Mucosa of descending colon (tissue), 3 donors: ENCODE measurements around the gene RFX7. TPM values are rescaled to one million over a fixed set of nuclear protein-coding genes. Genes with fewer than 3 reads are reported as not detected.

Experiments used
- ATAC-seq: fragments of 200-7000 bp; cut with Tn5 transposase; one replicate; pipeline ENCODE4 v1.9.1; 2020; ENCODE audit warnings: mild to moderate bottlenecking, moderate library complexity
- DNase-seq, 3 donors: peaks; one replicate each; pipeline ENCODE4 v3.0.0-alpha.2; 2020
- H3K36me3 ChIP-seq: fragments of 200-600 bp; one replicate; pipeline ENCODE4 v1.8.0; 2021; ENCODE audit warnings: low read depth, mild to moderate bottlenecking
- H3K4me1 ChIP-seq: fragments of 200-600 bp; one replicate; pipeline ENCODE4 v1.8.0; 2021; ENCODE audit warnings: low read depth, mild to moderate bottlenecking
- H3K4me3 ChIP-seq: fragments of 200-600 bp; one replicate; pipeline ENCODE4 v1.8.0; 2021; ENCODE audit warnings: mild to moderate bottlenecking
- H3K9me3 ChIP-seq: fragments of 200-600 bp; one replicate; pipeline ENCODE4 v1.8.0; 2021; ENCODE audit warnings: mild to moderate bottlenecking
- intact Hi-C, 2 donors: fragments of 100-400 bp; cut with DNase I in 1 of 2; cut with micrococcal nuclease in 1 of 2; formaldehyde crosslinking; loops; one replicate each; pipeline versions ENCODE4 v1.11.0 to v1.11.1; 2022; cut with DNase I, micrococcal nuclease
- total RNA-seq, 3 donors: library from RNA; stranded (reverse); fragmentation: NEBNext Ultra II Directional in 2 of 3; extraction: Animal tissue kit (Norgen Biotek cat#: 25700) in 2 of 3; gene quantifications; one replicate each; pipeline versions ENCODE4 v1.2.1 to v1.2.4, GENCODE V29; 2021 to 2023
- TF ChIP-seq, protein P1 (sequence below): fragments of 200-600 bp; IDR thresholded peaks from one replicate; pipeline ENCODE4 v1.8.0; 2022; ENCODE audit warnings: antibody characterized with exemption, mild to moderate bottlenecking
- donor health status: DM: no; HTN: no; CAD: no; lungs with moderate emphysema.
- donor health status: DM: no; HTN: no; CAD: no.
- donor health status: DM: no; HTN: yes; CAD: no.

The RFX7 gene
- total RNA-seq, 3 donors from 2014 or later: 12.0 to 12.9 (median 12.1) TPM

- Histone ChIP-seq H3K4me3 (no peak overlapping the region), H3K4me1 (no peaks in the 10 kb centered on the region), H3K36me3 (no peaks in the 10 kb centered on the region), H3K9me3 (no peaks in the 10 kb centered on the region)
- intact Hi-C loops: no loop called here
- ATAC-seq (no peak), DNase-seq (no peak)
- TF ChIP-seq, protein P1, sequence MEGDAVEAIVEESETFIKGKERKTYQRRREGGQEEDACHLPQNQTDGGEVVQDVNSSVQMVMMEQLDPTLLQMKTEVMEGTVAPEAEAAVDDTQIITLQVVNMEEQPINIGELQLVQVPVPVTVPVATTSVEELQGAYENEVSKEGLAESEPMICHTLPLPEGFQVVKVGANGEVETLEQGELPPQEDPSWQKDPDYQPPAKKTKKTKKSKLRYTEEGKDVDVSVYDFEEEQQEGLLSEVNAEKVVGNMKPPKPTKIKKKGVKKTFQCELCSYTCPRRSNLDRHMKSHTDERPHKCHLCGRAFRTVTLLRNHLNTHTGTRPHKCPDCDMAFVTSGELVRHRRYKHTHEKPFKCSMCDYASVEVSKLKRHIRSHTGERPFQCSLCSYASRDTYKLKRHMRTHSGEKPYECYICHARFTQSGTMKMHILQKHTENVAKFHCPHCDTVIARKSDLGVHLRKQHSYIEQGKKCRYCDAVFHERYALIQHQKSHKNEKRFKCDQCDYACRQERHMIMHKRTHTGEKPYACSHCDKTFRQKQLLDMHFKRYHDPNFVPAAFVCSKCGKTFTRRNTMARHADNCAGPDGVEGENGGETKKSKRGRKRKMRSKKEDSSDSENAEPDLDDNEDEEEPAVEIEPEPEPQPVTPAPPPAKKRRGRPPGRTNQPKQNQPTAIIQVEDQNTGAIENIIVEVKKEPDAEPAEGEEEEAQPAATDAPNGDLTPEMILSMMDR: no peak
Measured at GRCh38 chr15:56202701-56203100, 41.0 kb downstream of the RFX7 start.

DNA sequence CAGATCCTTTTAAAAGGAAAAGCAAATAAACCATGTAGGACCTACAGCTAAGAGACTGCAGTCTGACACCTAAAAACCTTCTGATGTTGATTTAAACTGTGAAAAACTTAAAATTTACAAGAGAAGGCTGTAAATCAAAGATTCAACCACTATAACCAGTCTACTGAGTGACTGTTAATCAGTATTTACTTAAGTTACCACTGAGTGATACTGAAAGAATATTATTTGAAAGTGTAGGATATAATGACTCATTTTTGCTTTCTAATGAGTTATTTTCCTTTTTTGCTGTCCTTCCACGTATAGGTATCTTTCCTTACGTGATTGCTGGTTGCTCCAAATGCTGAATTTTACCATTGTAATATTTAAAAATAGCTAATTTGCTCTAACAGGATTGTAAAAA is 44.6 kb downstream of the RFX7 start:
- Histone ChIP-seq H3K36me3 (no peaks in the 10 kb centered on the region), H3K4me1 (no peaks in the 10 kb centered on the region), H3K4me3 (no peak overlapping the region), H3K9me3 (no peaks in the 10 kb centered on the region)
- no peak for ATAC-seq
- intact Hi-C loops: no loop called here
- TF ChIP-seq, protein P1: no peak
- DNase-seq: no peak

GRCh38 chr15:56194035-56194434 is 49.6 kb downstream of the RFX7 start:
- no peaks in the 10 kb centered on the region for H3K9me3 ChIP-seq
- TF ChIP-seq, protein P1: no peak
- DNase-seq: no peak
- intact Hi-C loops: no loop called here
- H3K36me3 ChIP-seq: no peaks in the 10 kb centered on the region
- no peaks in the 10 kb centered on the region for H3K4me1 ChIP-seq
- ATAC-seq: no peak
- no peak overlapping the region for H3K4me3 ChIP-seq

- no peak for DNase-seq
- intact Hi-C loops: no loop called here
- no peaks in the 10 kb centered on the region for H3K4me1 ChIP-seq
Measured at GRCh38 chr15:56192659-56193442, 50.8 kb downstream of the RFX7 start.

DNA sequence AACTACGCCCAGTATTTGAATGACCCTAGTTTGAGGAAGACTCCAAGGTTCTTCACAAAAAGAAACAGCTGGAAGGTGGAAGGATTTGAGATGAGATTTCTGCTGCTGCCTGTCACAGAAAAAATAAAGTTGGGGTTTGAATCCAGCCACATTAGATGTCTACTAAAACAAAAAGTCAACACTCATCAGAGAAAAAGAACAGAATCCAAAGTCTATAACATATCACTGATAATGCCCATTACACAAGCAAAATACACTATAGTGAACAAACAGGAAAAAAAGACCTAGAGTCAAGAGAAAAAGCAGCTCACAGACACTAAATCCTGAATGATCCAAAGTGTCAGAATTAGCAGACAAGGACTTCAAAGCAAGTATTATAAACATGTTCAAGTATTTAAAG is 56.0 kb downstream of the RFX7 start:
- TF ChIP-seq, protein P1: no peak
- no peak overlapping the region for H3K4me3 ChIP-seq
- no peaks in the 10 kb centered on the region for H3K36me3 ChIP-seq
- no peak for DNase-seq
- no peak for ATAC-seq
- no peaks in the 10 kb centered on the region for H3K9me3 ChIP-seq
- intact Hi-C loops: no loop called here
- no peaks in the 10 kb centered on the region for H3K4me1 ChIP-seq

More at GRCh38 chr15:56192659-56193442, 50.8 kb downstream of the RFX7 start:
- H3K36me3 ChIP-seq: no peaks in the 10 kb centered on the region
- no peak for ATAC-seq
- no peak overlapping the region for H3K4me3 ChIP-seq
- TF ChIP-seq, protein P1: no peak
- no peaks in the 10 kb centered on the region for H3K9me3 ChIP-seq
